GM18907 (cell line): Measurements from ENCODE around the gene SPRED2.

Source experiments
- ATAC-seq: cut with Tn5 transposase; IDR thresholded peaks from one replicate; pipeline ENCODE4 v1.9.1; 2021; ENCODE audit warnings: mild to moderate bottlenecking, moderate library complexity; ENCODE audit not compliant: unreplicated experiment

Gene SPRED2

DNA sequence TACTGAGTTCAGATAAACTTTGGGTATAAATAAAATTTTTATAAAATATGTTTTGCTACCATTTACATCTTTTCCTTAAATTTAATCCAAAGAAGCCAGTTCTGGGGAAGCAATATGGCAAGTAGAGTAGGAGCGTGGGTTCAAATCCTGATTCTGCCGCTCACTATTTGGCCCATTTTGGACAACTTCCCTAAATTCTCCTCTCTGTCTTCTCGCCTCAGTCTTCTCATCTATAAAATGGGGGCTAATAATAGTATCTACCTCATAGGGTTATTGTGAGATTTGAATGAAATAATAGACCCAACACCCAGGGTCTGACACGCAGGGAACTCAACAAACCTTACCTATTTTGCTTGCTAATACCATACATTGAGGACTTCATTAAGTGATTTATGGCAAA lies 145.0 kb downstream of the SPRED2 start:
- no peak for ATAC-seq

DNA sequence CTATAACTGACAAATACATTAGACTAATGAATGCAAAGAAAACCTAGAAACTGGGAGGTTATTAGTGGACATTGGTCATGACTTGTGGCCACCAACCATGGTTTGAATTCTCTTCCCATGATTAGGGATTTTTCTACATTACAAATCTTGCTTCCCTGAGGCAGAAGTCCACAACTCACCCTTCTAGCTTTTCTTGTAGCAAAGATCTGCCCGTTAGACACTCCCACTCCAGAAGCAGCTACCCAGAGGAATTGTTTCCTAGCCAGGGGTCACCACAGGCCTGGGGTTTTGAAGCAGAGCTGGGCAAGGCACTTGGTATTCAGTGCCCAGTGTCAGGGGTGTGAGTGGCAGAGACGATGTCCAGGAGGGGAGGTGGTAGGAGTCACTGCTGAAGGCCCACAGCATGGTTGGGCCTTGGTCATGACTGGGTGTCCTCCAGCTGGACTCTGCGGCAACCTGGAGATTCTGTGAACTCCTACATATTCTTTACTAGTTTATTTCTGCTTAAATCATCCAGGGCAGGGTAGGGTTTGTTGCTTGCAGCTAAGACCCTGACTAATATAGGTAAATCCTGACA lies 149.8 kb downstream of the SPRED2 start:
- no peak for ATAC-seq

DNA sequence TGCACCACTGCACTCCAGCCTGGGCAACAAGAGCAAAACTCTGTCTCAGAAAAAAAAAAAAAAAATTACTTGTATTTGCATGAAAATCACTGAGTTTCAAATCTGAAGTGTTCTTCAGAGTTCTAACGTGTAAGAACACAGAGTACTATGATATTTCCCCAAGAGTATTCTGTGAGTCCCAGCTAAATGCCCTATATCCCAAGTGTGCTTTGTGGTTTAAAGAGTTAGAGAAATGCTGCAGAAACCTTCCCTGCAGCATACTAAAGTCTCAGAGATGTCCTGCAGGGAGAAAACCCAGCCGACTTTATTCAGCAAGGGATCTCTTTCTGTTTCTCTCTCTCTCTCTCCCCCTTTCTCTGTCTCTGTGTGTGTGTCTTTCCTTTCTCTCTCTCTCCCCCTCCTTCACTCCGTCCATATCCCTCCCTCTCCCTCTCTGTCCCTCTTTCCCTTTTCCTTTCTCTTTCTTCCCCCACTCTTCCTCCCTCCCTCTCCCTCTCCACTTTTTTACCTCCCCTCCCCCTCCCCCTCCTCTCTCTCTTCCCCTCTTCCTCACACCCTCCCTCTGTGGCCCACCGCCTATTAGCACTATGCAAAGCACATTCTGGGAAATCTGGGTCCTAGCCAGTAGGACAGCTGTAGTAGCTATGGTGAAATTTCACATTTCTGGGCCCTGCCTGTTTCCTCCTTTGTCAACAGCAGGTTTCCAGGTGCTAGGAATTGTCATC lies 150.6 kb downstream of the SPRED2 start:
- ATAC-seq: no peak

DNA sequence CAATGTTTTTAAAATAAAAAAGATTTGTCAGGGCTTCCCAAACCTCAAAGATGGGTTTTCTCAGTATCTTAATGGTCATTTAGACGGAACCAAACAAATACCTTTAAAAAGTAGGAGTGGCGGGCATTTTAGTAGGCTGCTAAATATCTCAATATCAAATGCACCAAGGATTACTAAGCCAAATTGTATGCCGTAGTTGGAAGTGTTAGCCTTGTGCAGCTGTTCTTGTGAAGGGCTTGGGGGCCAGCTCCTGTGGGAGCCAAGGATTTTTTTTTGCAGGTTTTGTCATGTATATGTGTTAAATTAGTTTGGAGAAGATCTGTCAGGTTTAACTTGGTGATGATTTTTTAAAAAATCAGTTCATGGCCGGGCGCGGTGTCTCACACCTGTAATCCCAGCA lies 152.6 kb downstream of the SPRED2 start:
- no peak for ATAC-seq

DNA sequence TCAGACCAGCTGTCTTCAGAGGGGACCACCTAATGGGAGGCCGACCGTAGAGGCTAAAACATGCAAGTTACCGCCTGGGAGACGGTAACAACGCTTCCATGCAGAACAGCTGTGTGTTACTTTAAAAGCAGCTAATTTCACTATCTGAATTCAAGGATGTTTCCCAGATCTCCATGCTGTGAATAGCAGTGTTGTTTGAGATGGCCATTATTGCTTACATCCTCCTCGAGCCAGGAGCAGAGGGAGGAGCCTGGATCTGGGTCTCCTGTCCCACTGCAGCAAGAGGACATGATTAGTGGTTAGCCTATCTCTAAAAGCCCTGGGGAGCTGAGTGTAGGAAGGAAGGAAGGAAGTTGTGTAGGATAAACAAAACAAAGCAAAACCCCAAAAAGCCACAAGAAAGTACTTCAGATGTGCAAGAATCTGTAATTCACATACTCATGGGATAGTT lies 153.8 kb downstream of the SPRED2 start:
- no peak for ATAC-seq

DNA sequence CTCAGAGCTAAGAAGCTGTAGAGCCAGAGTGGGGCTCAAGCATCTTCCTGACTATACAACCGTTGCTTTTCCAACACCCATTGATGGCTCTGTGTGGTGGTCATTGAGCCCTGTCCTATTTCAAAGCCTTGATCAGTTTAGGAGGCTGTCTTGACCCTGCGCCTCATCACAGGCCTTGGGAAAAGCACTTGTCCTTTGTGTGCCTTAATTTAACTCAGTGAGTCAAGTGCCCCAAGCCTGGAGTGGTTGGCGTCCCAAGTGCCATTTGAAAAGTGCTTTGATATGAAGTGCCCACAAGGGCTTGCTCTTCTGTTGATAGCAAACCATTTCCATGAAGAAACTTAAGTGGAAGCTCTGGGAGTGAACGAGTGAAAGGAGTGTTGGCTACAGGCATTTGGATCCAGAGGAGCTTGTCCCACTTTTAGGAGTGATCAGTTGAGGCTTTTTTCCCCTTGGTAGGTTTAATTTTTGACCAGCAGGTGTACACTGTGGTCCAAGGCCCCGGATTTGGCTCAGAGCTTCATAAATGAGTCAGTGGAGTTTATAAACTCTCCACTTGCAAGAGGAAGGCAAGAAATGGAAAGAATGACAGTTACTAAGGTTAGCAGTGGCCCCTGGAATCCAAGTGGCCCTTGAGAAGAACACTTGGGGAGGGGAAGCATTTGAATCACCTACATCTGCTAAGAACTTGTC lies 154.5 kb downstream of the SPRED2 start:
- no peak for ATAC-seq

DNA sequence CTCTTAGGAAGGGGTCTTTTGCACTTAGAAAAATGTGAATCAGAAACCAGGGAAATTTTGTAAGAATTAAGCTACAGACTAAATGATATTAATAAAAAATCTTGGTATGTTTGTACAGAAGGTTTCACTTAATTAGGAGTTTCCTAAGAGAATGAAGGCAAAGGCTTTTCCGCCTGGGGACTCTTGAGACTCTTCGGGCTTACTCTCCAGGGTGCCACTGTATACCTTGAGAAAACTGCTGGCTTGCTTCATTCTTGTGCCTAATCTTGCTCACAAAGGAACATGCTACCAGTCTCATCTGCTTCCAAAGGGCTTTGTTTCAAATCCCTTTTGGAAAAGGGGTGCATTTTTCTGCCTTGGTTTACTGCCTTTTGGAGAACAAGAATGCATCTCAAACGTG lies 155.3 kb downstream of the SPRED2 start:
- no peak for ATAC-seq

DNA sequence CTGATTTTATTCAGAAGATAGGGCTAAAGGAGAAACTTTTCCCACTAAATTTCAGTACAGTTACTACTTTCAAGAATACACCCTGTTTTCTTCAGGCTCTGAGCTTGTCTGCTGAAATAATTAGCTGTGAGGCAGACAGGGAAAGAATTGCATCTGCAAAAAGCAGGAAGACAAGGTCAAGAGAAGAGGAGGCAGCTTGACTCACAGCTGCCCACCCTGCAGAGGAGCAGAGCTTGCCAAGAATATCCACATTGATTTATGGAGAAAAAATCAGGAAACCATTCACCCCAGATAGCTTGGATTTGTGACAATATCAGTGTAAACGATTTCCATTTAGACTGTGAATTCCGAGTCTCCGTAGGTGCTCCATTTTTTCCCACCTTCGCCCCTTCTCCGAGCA lies 155.8 kb downstream of the SPRED2 start:
- ATAC-seq: no peak

DNA sequence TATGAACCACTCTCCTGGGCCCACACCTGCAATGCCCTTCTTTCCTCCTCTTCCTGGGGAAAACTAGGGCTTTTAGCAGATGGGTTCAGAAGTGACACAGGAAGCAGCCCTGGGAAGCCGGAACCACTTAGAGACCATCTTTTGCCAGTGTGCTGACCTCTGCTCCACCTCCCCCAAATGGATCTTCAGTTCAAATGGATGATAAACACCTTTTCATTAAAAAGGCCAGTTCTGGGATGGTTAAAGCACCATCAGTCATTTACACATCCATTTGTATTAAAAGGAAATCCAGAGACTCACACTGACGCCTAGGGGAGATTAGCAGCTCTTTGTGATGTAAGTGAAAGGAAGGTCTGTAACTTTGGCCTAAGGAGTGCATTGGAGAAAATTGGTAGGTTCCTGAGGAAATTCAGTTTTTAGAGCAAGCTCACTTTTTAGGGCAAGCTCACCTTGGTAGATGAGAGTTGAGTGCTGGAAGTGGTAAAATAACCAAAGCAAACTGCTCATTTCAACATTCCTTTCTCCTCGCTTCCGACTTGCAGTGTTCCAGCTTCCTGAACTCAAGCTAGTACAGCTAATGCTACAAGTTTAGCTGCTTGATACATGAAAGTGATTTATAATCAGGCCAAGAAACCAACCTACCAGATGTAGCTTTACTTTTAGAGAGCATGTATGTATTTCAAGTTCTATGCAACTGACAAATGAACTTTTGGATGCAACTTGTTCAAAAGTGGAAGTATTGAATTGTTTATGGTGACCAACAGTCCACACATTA lies 157.1 kb downstream of the SPRED2 start:
- no peak for ATAC-seq

DNA sequence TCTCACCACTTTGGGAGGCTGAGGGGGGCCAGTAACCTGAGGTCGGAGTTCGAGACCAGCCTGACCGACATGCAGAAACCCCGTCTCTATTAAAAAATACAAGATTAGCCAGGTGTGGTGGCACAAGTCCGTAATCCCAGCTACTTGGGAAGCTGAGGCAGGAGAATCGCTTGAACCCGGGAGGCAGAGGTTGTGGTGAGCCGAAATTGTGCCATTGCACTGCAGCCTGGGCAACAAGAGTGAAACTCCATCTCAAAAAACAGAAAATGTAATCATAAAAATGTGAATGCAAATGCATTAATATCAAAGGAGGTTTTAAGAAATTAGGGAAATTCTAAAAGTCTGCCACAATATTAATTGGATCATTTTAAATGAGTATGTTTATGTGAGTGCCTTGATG lies 159.1 kb downstream of the SPRED2 start:
- no peak for ATAC-seq

DNA sequence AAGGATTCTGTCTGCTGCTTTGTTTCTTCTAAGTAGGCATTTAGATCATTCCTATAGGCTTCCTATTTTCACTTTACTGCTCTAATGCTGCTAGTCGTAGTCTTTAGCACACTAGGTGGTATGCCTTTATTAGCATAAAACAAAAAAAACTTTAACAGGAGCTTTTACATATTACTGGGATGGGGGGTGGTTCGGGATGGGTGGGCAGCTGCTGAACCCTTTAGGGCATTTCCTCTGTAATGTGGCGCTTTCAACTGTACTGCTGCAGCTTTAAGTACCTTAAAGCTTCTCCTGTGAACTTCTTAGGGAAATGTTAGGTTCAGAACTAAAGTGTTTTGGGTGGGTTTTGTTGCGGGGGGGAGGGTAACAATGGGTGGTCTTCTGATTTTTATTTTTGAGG lies 163.4 kb downstream of the SPRED2 start:
- no peak for ATAC-seq

DNA sequence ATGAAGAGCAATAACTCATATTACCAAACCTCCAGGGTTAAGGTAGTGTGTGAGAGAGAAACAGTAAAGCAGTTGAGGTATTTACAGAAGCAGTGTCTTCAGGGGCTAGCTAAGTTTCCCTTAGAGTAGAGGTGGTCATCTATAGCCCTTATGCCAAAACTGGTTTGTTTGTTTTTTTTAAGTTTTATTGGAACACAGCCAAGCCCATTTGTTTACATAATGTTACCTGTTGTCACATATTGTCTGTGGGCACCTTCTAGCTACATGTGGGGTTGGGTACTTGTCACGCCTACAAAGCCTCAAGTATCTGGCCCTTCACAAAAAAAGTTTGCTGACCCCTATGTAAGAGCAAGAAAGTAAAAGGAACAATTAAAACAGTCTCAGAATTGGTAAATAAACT lies 165.4 kb downstream of the SPRED2 start:
- ATAC-seq: no peak

DNA sequence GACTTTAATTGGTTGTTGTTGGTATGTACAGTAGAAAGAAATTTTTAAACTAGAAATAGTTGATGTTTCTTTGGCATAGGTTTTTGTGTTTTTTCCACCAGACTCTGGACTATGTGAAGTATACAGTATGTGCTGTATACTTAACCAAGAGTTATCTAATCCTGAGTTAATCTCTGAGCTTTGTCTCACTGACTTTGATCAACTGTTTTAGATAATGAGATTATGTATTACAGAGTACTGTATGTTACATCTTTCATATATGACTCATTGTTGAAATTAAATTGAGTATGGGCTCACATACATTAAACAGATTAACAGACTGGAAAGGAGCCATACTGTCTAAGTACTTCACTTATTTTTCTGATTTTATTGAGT lies 166.7 kb downstream of the SPRED2 start:
- ATAC-seq: no peak

DNA sequence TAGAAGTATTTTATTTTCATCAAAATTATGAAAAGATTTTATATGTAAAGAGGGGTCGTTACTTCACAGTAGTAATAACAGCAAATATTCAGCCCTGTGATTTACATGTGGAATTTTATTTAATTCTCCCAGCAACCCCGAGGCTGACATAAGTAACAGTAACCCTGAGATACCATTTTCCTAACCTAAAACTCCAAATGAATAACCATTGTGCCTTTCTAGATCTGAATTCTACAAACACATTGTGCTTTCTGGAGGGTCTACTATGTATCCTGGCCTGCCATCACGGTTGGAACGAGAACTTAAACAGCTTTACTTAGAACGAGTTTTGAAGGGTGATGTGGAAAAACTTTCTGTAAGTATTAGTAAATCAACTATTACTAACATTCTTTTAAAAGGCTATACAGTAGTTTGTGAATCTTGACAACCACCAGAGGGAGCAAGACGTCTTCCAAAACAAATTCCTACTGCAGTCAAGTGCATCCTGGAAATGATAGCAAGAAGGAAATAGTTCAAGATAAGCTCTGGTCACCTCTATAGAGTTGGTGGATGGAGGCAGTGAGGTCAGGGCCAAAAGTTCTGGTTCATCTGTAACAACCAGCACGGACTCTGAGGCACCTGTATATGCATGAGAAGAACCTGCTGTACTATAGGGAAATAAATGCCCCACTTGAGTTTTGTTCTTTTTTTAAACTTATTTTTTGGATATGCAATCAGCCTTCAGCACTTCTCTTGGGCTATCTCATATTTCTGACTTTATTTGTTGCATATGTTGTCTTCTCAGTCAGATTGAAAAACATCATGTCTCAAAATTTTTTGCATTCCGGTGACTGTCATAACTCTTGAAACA lies 167.4 kb downstream of the SPRED2 start:
- ATAC-seq: no peak

DNA sequence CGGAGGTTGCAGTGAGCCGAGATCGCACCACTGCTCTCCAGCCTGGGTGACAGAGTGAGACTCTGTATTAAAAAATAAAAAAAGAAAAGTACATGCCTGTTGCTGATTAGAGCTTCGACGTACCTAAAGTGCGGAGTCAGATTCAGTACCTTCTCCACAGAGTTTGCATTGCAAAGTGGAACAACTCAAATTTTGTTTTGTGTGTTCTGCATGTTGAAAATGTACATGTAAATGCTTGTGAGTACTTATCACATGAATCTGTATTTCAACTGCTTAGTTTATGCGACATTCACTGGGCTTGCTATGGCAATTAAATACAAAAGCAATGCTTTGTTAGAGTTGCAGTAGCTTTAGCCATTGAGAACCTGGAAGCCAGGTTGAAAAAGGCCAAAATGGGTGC lies 168.4 kb downstream of the SPRED2 start:
- ATAC-seq: no peak

DNA sequence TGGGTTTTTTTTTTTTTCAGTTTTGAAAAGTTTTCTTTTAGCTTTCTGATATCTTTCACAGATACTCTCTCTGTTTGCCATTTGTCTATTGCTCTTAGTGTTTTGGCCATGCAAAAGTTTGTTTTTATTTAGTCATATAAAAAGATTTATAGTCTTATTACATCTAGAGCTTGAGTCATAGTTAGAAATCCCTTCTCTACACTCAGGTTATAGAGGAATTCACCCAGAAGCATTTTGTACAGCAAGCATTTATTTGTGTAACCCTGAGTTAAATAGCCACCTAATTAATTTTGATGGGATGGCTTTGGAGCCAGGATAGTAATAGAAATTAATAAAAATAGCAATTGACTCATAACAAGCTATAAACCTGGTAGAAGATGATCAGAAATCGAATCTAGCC lies 169.1 kb downstream of the SPRED2 start:
- no peak for ATAC-seq

DNA sequence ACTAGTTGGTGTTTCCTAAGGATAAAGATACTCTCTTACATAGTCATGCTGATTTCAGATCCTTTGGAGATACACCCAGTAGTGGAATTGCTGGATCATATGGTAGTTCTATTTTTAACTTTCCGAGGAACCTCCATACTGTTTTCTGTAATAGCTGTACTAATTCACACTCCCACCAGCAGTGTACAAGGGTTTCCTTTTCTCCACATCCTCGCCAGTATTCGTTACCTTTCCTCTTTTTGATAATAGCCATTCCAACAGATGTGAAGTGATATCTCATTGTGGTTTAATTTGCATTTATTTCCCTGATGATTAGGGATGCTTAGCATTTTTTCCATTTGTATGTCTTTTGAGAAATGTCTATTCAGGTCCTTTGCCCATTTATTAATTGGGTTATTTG lies 170.7 kb downstream of the SPRED2 start:
- ATAC-seq: no peak
